ENCODE data around the gene IL17RE. TPM values are rescaled to one million over a fixed set of nuclear protein-coding genes. Genes with fewer than 3 reads are reported as not detected.
A peak's percentile ranks its signal among the peaks of the same experiment; 100 is the strongest.
"Not testable (repeated sequence)": the region's sequence is repeated elsewhere in the genome, so short reads cannot be mapped to it uniquely, and the experiment has no call there.

IL17RE gene
- total RNA-seq, result 1.1 TPM in 2 replicates

- peak within 1 kb of the TSS; percentile 71 for H3K4me3 Mint-ChIP-seq
- intact Hi-C loops (cut with micrococcal nuclease), result loop anchor here (1.0 to 2.0 kb wide), 2 partner anchors 12 to 14 kb away; partner anchors contain the start of genes IL17RC and JAGN1
- H3K36me3 Mint-ChIP-seq (ENCODE audit: low read depth), result no peaks in the 10 kb centered on the region
Measured at GRCh38 chr3:9902372-9903237, at the start of gene IL17RE. Gene IL17RE (plus strand): TSS chr3:9902848. CDS start chr3:9902933, 85 bp downstream.

GRCh38 chr3:9854291-9854940 lies 48.2 kb upstream of the IL17RE start:
- intact Hi-C loops (cut with micrococcal nuclease); H3K9me3 Mint-ChIP-seq; DNase-seq; H3K4me1 Mint-ChIP-seq; H3K27ac Mint-ChIP-seq; H3K4me3 Mint-ChIP-seq; H3K36me3 Mint-ChIP-seq (ENCODE audit: low read depth): not testable (repeated sequence)
- peaks cover 30% of the 10 kb centered on the region for H3K27me3 Mint-ChIP-seq

More at GRCh38 chr3:9902372-9903237, at the start of gene IL17RE:
- DNase-seq, result no peak
- Mint-ChIP-seq H3K27ac (peak within 1 kb of the TSS; percentile 80), H3K27me3 (no peaks in the 10 kb centered on the region), H3K4me1 (peaks cover 30% of the 10 kb centered on the region), H3K9me3 (no peaks in the 10 kb centered on the region)

DNA sequence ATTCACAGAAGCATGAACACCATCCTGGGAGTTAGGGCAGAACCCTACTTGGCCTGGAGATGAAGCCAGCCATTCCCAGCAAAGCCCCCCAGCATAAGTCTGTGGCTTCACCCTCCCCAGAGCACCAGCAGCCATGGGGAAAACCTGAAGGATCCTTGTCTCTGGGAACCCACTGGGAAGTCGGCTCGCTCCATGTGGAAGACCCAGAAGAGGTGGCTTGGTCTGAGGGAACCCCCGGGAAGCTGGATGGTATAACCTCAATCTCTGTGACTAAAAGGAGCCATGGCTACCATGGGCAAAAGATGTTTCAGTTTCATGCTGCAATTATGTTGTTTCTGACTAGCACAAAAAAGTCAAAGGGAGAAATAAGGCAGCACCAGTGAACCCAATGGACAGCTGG lies 47.1 kb upstream of the IL17RE start:
- no peaks in the 10 kb centered on the region for H3K9me3 Mint-ChIP-seq
- H3K4me3 Mint-ChIP-seq, result no peak overlapping the region
- H3K4me1 Mint-ChIP-seq, result peaks cover 6% of the 10 kb centered on the region
- H3K27me3 Mint-ChIP-seq, result peaks cover 30% of the 10 kb centered on the region
- H3K36me3 Mint-ChIP-seq (ENCODE audit: low read depth), result no peaks in the 10 kb centered on the region
- intact Hi-C loops (cut with micrococcal nuclease), result no loop called here
- H3K27ac Mint-ChIP-seq, result no peak overlapping the region
- no peak for DNase-seq

DNA sequence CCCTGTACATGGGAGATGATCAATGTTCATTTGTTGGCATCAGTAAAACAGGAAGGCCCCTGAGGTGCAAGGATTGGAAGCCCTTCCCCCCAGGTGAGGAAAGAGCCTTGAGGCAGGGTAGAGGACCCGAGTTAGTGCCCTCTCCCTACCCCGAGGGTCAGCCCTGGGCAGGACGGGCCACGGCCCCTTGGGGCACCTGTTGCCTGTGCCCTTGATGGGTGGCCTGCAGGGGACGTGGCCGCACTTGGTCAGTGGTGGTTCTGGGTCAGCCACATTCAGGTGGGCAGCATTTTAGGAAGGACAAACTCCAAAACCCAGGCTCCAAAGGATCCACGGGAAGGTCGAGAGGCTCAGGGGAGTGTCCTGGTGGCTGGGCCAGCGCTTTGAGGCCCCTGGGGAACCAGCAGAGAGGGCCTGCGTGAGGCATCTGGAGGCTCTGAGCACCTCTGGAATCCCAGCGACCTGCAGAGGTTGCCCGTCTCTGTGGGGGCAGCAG lies 43.1 kb upstream of the IL17RE start:
- intact Hi-C loops (cut with micrococcal nuclease), result no loop called here
- Mint-ChIP-seq H3K36me3 (ENCODE audit: low read depth) (no peaks in the 10 kb centered on the region), H3K4me1 (peaks cover 3% of the 10 kb centered on the region), H3K4me3 (no peak overlapping the region), H3K27ac (no peak overlapping the region), H3K27me3 (peaks cover 10% of the 10 kb centered on the region), H3K9me3 (no peaks in the 10 kb centered on the region)
- no peak for DNase-seq

DNA sequence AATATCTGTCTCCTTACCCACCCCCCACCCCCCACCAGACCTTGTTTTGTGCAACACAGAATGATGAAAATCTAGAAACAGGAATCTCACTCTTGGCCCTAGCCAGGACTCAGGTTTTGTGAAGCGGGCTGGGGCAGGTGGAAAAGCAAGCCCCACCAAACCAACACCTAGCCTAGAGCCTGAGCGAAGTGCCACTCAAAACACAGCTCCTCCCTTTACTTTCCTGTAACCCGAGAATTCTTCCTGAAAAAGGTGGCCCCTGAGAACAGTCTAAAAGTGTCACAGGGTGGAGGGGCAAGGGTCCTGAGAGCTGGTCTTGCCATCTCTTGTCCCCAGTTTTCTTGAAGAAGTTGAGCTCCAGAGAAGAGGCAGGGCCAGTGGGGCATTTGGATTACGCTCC lies 41.4 kb upstream of the IL17RE start:
- Mint-ChIP-seq H3K4me1 (peaks cover 3% of the 10 kb centered on the region), H3K4me3 (no peak overlapping the region), H3K27ac (no peak overlapping the region), H3K9me3 (no peaks in the 10 kb centered on the region), H3K27me3 (peaks cover 9% of the 10 kb centered on the region), H3K36me3 (ENCODE audit: low read depth) (no peaks in the 10 kb centered on the region)
- intact Hi-C loops (cut with micrococcal nuclease), result no loop called here
- no peak for DNase-seq

DNA sequence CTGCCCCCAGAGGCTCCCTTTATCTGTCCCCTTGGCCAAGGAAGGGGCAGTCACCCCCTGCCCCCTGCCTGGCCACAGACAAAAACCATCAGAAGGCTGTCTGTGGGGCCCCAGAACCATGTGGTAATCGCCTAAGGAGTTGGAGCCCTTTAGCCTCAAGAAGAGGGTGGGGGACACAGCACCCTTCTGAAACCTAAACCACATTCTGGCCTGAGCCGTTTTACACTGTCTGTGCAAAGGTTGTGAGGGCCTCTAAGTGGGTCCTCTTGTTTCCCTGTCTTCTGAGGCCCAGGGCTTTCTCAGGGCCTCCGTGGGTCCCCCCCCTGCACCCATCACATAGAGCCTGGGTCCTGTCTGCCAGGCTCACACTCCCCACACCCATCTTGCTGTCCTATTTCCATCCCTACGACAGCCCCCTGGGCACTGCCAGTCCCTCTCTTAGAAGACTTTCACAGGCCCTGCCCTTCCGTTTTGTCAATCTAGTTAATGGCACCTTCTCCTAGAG lies 41.0 kb upstream of the IL17RE start:
- Mint-ChIP-seq H3K27me3 (peaks cover 9% of the 10 kb centered on the region), H3K36me3 (ENCODE audit: low read depth) (no peaks in the 10 kb centered on the region), H3K4me1 (peaks cover 3% of the 10 kb centered on the region), H3K27ac (no peak overlapping the region), H3K9me3 (no peaks in the 10 kb centered on the region), H3K4me3 (no peak overlapping the region)
- intact Hi-C loops (cut with micrococcal nuclease), result no loop called here
- no peak for DNase-seq

DNA sequence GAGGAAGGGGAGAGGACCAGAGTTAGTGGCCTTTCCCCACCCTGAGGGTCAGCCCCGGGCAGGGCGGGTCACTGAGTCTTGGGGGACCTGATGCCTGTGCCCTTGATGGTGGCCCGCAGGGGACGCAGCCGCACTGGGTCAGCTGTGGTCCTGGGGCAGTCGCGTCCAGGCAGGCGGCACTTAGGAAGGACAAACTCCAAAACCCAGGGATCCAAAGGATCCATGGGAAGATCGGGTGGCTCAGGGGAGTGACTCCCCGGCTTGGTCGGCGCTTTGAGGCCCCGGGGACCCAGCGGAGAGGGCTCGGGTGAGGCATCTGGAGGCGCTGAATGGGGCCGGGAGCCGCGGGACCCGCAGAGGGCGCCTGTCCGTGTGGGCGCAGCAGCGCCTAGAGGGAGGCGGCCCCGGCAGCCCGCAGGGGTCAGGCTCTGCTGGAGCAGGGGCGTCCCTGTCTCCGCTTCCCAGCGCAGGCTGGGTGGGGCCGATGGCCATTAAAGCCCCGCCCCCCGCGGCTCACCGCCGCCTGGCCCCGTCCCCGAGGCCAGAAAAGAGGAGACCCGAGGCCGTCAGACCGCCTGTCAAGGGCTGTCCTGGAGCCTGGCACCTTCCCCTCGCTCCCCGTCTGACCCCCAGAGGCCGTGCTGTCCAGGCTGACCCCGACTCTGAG lies 40.1 kb upstream of the IL17RE start:
- Mint-ChIP-seq H3K36me3 (ENCODE audit: low read depth) (no peaks in the 10 kb centered on the region), H3K27ac (no peak overlapping the region), H3K27me3 (peaks cover 9% of the 10 kb centered on the region), H3K4me3 (peak overlapping the region; percentile 17), H3K4me1 (peaks cover 3% of the 10 kb centered on the region), H3K9me3 (no peaks in the 10 kb centered on the region)
- peak; percentile 75 for DNase-seq
- intact Hi-C loops (cut with micrococcal nuclease), result no loop called here

- Mint-ChIP-seq H3K9me3 (no peaks in the 10 kb centered on the region), H3K27me3 (peaks cover 9% of the 10 kb centered on the region), H3K4me1 (peaks cover 3% of the 10 kb centered on the region)
Measured at GRCh38 chr3:9863058-9863772, 39.4 kb upstream of the IL17RE start.

DNA sequence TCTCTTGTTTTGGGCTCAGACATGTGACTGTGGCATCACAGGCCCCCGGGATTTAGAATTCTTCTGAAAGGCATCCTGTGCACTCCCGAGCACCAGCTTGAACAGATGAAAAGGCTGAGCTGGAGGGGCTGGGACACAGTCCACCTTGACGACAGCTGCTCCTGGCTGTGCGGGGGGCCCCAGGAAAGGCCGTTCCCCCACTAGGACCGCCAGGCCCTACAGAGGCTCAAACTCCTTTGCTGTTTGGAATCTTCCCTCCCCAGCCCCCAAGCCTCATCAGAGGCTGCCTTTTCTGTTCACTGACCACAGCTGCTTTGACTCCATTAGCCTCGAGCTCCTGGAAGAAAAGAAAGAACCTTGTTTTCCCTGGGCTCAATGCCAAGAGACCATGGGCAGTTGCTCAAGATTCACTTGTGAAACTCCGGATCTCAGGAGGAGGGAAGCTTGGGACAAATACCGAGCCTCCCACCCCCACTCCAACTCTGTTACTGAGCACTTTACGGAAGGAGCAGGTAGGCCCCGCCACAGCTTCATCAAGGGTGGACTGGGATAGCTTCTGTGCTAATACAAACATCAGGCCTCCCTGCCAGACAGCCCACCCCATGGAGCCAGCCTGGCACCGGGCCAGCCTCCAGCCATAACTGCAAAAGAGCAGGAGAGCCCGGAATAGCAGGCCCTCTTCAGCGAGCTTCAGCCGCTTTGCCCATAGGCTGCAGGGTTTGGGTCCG lies 38.3 kb upstream of the IL17RE start:
- H3K27ac Mint-ChIP-seq, result no peak overlapping the region

More at GRCh38 chr3:9863058-9863772, 39.4 kb upstream of the IL17RE start:
- intact Hi-C loops (cut with micrococcal nuclease), result no loop called here
- Mint-ChIP-seq H3K4me3 (no peak overlapping the region), H3K27ac (no peak overlapping the region), H3K36me3 (ENCODE audit: low read depth) (no peaks in the 10 kb centered on the region)
- DNase-seq, result no peak

GRCh38 chr3:9865125-9865637 lies 37.5 kb upstream of the IL17RE start:
- H3K9me3 Mint-ChIP-seq; H3K4me3 Mint-ChIP-seq; intact Hi-C loops (cut with micrococcal nuclease); H3K27me3 Mint-ChIP-seq; DNase-seq; H3K4me1 Mint-ChIP-seq; H3K27ac Mint-ChIP-seq; H3K36me3 Mint-ChIP-seq (ENCODE audit: low read depth): not testable (repeated sequence)

More for the DNA sequence above, 38.3 kb upstream of the IL17RE start:
- Mint-ChIP-seq H3K4me3 (no peak overlapping the region), H3K9me3 (no peaks in the 10 kb centered on the region), H3K36me3 (ENCODE audit: low read depth) (no peaks in the 10 kb centered on the region), H3K27me3 (peaks cover 9% of the 10 kb centered on the region), H3K4me1 (peaks cover 3% of the 10 kb centered on the region)
- no peak for DNase-seq
- intact Hi-C loops (cut with micrococcal nuclease), result no loop called here

DNA sequence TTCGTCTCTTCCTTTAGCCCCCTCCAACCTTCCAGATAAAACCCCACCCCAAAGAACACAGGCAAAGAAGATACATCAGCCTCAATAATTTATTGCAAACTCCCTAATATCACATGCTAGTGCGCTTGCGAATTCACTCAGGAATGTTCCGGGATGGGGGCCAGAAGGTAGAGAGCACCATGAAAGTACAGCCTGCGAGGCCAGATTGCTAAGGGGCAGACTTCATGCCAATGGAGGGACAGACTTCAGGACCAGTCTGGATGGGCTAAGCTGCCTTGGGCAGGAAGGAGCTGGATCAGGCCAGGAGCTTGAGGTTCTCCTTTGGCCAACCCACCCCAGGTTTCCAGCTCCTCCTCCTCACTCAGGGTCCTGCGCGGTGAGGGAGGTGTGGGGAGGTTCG lies 36.0 kb upstream of the IL17RE start:
- Mint-ChIP-seq H3K27me3 (peaks cover 9% of the 10 kb centered on the region), H3K27ac (no peak overlapping the region), H3K36me3 (ENCODE audit: low read depth) (no peaks in the 10 kb centered on the region), H3K9me3 (no peaks in the 10 kb centered on the region), H3K4me3 (no peak overlapping the region), H3K4me1 (peaks cover 3% of the 10 kb centered on the region)
- DNase-seq, result no peak
- intact Hi-C loops (cut with micrococcal nuclease), result no loop called here

DNA sequence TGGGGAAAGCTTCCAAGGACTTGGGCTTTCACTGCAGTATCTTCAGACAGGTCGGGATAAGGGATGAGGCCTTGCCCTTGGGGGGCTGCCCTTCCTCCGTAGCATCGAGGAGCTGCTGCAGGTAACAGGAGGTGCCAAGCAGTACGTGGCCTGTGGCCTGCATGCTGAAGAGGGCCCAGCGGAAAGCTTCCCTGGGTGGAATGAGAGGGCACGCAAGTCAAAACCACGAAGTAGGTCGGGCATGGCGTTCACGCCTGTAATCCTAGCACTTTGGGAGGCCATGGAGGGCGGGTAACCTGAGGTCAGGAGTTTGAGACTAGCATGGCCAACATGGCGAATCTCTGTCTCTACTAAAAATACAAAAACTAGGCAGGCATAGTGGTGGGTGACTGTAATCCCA lies 35.5 kb upstream of the IL17RE start:
- intact Hi-C loops (cut with micrococcal nuclease), result no loop called here
- no peak overlapping the region for H3K4me3 Mint-ChIP-seq

More for the DNA sequence above, 35.5 kb upstream of the IL17RE start:
- H3K9me3 Mint-ChIP-seq, result no peaks in the 10 kb centered on the region
- no peak overlapping the region for H3K27ac Mint-ChIP-seq
- peaks cover 5% of the 10 kb centered on the region for H3K27me3 Mint-ChIP-seq
- no peaks in the 10 kb centered on the region for H3K36me3 Mint-ChIP-seq (ENCODE audit: low read depth)
- H3K4me1 Mint-ChIP-seq, result peaks cover under 1% of the 10 kb centered on the region
- no peak for DNase-seq
